ENCODE measurements around the gene GPA33. TPM values are rescaled to one million over a fixed set of nuclear protein-coding genes. Genes with fewer than 3 reads are reported as not detected.

The GPA33 gene
- total RNA-seq, 1 experiment from 2014 or later = not detected

GRCh38 chr1:167052389-167052788, 37.8 kb downstream of the GPA33 start:
- Histone ChIP-seq H3K4me2 (no peak overlapping the region), H3K9me2 (ENCODE audit: insufficient read depth) (no peaks in the 10 kb centered on the region), H3K4me1 (replicated peaks; ENCODE audit: insufficient read depth) (no peaks in the 10 kb centered on the region; the same call in 1 of the 2 replicates), H3K36me3 (ENCODE audit: low read depth) (no peaks in the 10 kb centered on the region), H3K79me2 (ENCODE audit: low read depth) (no peaks in the 10 kb centered on the region), H3K27ac (no peak overlapping the region), H2AFZ (no peak overlapping the region), H3F3A (ENCODE audit: insufficient read depth, low read depth) (peaks cover 4% of the 10 kb centered on the region; the same call in 1 of the 2 replicates), H3K9me3 (ENCODE audit: insufficient read depth, low read depth) (no peaks in the 10 kb centered on the region), H3K4me3 (no peak overlapping the region), H4K20me1 (ENCODE audit: insufficient read depth) (no peaks in the 10 kb centered on the region), H3K27me3 (ENCODE audit: insufficient read depth, low read depth) (no peaks in the 10 kb centered on the region)
- intact Hi-C loops (cut with micrococcal nuclease; ENCODE audit: unreplicated experiment) = no loop called here
- peak; percentile 63 for TF ChIP-seq CTCF (conservative IDR thresholded peaks at IDR 0.05)
- no peak for TF ChIP-seq EZH2 (IDR thresholded peaks at IDR 0.05; ENCODE audit: low read depth)
- no peak for DNase-seq
- CTCF ChIA-PET = no interaction called here
- BruUV-seq (replicated peaks) = no TSS peak
- POLR2A ChIA-PET (ENCODE audit: unreplicated experiment) = no interaction called here

- H3K9me2 ChIP-seq (ENCODE audit: insufficient read depth) = no peaks in the 10 kb centered on the region
- no peak for TF ChIP-seq EZH2 (IDR thresholded peaks at IDR 0.05; ENCODE audit: low read depth)
- no peak for TF ChIP-seq CTCF (conservative IDR thresholded peaks at IDR 0.05)
- no peaks in the 10 kb centered on the region for H3K9me3 ChIP-seq (ENCODE audit: insufficient read depth, low read depth)
- CTCF ChIA-PET = no interaction called here
- no peak for DNase-seq
- H3K79me2 ChIP-seq (ENCODE audit: low read depth) = no peaks in the 10 kb centered on the region
- intact Hi-C loops (cut with micrococcal nuclease; ENCODE audit: unreplicated experiment) = no loop called here
- no peak overlapping the region for H3K27ac ChIP-seq
- H3K36me3 ChIP-seq (ENCODE audit: low read depth) = no peaks in the 10 kb centered on the region
- H3K4me3 ChIP-seq = no peak overlapping the region
- H3K4me2 ChIP-seq = no peak overlapping the region
- H4K20me1 ChIP-seq (ENCODE audit: insufficient read depth) = no peaks in the 10 kb centered on the region
- H2AFZ ChIP-seq = no peak overlapping the region
- no peaks in the 10 kb centered on the region for H3K4me1 ChIP-seq (replicated peaks; ENCODE audit: insufficient read depth)
- no TSS peak for BruUV-seq (replicated peaks)
- POLR2A ChIA-PET (ENCODE audit: unreplicated experiment) = no interaction called here
- H3K27me3 ChIP-seq (ENCODE audit: insufficient read depth, low read depth) = no peaks in the 10 kb centered on the region
- H3F3A ChIP-seq (ENCODE audit: insufficient read depth, low read depth) = peaks cover 2% of the 10 kb centered on the region; the same call in 1 of the 2 replicates
Observed at GRCh38 chr1:167051907-167052306, 38.3 kb downstream of the GPA33 start.

DNA sequence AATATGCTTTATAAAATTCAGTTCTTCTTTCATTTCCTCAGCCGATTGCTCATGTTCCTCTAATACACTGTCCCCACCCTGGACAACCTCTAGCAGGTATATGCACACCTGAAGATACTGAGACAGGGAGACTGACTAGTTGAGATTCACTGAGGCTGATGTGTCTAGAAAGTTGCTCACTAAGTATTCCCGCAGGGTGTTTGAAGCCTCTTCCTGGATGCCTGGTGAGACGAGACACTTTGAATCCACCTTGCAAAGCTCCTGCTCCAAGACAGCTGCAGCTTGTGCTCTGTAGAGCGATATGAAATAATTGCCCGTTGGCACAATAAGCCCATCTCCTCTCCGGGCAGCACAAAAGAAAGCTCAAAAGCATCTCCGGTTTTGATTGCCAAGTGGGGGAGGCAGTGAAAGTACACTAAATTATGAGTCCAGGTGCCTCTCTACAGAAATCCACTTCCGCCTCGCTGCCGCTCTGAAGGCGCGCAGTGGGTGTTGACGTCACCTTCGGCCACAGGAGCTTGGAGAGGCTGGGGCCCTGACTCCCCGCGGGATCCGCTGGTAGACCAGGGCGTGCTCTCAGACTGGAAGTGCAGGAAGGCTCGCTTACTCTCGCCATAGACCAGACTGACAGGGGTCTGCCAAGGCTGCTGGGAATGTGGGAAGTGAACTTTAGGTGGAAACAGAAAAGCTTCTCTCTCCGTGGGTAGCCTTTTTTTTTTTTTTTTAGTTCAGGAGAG, 46.3 kb downstream of the GPA33 start:
- H3K4me3 ChIP-seq = peak overlapping the region; percentile 47
- peak overlapping the region; percentile 83 for H2AFZ ChIP-seq
- no peaks in the 10 kb centered on the region for H3F3A ChIP-seq (ENCODE audit: insufficient read depth, low read depth)
- no peaks in the 10 kb centered on the region for H3K9me3 ChIP-seq (ENCODE audit: insufficient read depth, low read depth)
- intact Hi-C loops (cut with micrococcal nuclease; ENCODE audit: unreplicated experiment) = no loop called here
- H3K27ac ChIP-seq = no peak overlapping the region
- no TSS peak for BruUV-seq (replicated peaks)
- H3K36me3 ChIP-seq (ENCODE audit: low read depth) = no peaks in the 10 kb centered on the region
- TF ChIP-seq CTCF (conservative IDR thresholded peaks at IDR 0.05) = no peak
- no peak for TF ChIP-seq EZH2 (IDR thresholded peaks at IDR 0.05; ENCODE audit: low read depth)
- H3K9me2 ChIP-seq (ENCODE audit: insufficient read depth) = no peaks in the 10 kb centered on the region
- H3K4me2 ChIP-seq = peak overlapping the region; percentile 59
- no peaks in the 10 kb centered on the region for H4K20me1 ChIP-seq (ENCODE audit: insufficient read depth)
- CTCF ChIA-PET = interaction anchor here (0.6 to 1.1 kb wide), 2 partner anchors 134 to 558 kb away, joined by 3 to 12 read pairs; no protein-coding TSS in a partner anchor
- peak; percentile 50 to 55 for DNase-seq
- H3K4me1 ChIP-seq (replicated peaks; ENCODE audit: insufficient read depth) = no peaks in the 10 kb centered on the region
- H3K79me2 ChIP-seq (ENCODE audit: low read depth) = no peaks in the 10 kb centered on the region
- POLR2A ChIA-PET (ENCODE audit: unreplicated experiment) = no interaction called here
- peaks cover 15% of the 10 kb centered on the region for H3K27me3 ChIP-seq (ENCODE audit: insufficient read depth, low read depth)
